ENCODE data around the gene CP. TPM values are rescaled to one million over a fixed set of nuclear protein-coding genes. Genes with fewer than 3 reads are reported as not detected.

CP gene
- total RNA-seq, 1 donor from 2014 or later: 48.9 TPM

DNA sequence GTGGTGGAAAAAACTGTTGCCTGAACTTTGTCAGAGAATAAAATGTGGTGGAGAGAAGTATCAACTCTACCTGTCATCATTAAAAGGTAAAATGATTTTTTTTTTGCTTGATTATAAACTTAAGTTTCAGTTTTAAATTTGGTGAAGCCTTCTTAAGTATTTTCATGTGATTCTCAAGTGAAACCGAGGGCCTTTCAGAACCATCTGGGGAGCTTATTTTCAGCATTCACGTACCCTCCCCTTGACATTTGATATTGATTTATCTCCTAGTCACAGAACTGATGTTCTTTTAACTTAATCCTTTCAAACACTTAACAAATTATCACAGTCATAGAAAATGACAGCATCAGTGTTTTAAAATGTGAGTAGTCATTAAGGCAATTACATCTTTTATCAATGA, 53.7 kb downstream of the CP start:
- Histone ChIP-seq H3K36me3 (peaks cover 84% of the 10 kb centered on the region), H3K9me3 (no peaks in the 10 kb centered on the region), H3K4me1 (no peaks in the 10 kb centered on the region), H3K27ac (no peak overlapping the region), H3K4me3 (no peak overlapping the region), H3K27me3 (ENCODE audit: low read depth) (no peaks in the 10 kb centered on the region)
- no peak for TF ChIP-seq CTCF (IDR thresholded peaks at IDR 0.05)
- intact Hi-C loops (cut with DNase I): no loop called here
- DNase-seq: no peak
- no peak for ATAC-seq

DNA sequence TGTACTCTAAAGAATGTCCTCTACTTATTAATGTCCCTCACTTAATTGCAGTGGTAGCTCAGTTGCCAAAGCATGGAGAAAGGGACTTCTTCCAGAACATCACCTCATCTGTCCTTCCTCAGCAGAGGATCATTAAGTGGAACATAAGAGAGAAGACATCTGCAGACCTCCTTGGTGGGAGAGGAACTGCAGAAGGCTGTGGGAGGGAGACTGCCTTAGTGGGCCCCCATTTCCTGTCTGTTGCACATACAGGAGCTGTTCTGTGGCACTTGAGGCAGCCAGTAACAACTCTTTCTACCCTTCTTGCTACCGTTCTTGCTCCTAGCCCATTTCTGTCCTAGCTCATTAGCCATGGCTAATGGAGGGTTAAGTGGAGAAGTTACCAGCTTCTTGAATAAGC, 58.6 kb downstream of the CP start:
- Histone ChIP-seq H3K4me1 (no peaks in the 10 kb centered on the region), H3K4me3 (no peak overlapping the region), H3K9me3 (no peaks in the 10 kb centered on the region), H3K36me3 (peaks cover 87% of the 10 kb centered on the region), H3K27ac (no peak overlapping the region), H3K27me3 (ENCODE audit: low read depth) (no peaks in the 10 kb centered on the region)
- no peak for TF ChIP-seq CTCF (IDR thresholded peaks at IDR 0.05)
- intact Hi-C loops (cut with DNase I): no loop called here
- ATAC-seq (no peak), DNase-seq (no peak)

DNA sequence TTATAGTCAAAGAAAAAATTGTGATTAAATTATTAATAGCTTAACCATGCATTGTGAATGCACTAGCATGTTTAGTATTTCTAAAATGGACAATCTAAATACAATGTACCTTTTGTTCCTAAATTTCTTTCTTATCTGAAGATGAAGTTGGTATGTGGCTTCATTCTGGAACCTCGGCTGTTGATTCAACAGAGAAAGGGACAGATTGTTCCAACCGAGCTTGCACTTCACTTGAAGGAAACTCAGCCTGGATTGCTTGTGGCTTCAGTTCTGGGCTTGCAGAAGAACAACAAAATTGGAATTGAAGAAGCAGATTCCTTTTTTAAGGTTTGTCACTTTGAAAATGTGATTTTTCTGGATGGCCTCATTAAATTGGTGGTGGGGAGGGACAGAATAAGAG, 59.6 kb downstream of the CP start:
- Histone ChIP-seq H3K9me3 (no peaks in the 10 kb centered on the region), H3K4me3 (no peak overlapping the region), H3K27me3 (ENCODE audit: low read depth) (no peaks in the 10 kb centered on the region), H3K4me1 (no peaks in the 10 kb centered on the region), H3K36me3 (peaks cover 88% of the 10 kb centered on the region), H3K27ac (no peak overlapping the region)
- TF ChIP-seq CTCF (IDR thresholded peaks at IDR 0.05): no peak
- ATAC-seq (no peak), DNase-seq (no peak)
- intact Hi-C loops (cut with DNase I): no loop called here

DNA sequence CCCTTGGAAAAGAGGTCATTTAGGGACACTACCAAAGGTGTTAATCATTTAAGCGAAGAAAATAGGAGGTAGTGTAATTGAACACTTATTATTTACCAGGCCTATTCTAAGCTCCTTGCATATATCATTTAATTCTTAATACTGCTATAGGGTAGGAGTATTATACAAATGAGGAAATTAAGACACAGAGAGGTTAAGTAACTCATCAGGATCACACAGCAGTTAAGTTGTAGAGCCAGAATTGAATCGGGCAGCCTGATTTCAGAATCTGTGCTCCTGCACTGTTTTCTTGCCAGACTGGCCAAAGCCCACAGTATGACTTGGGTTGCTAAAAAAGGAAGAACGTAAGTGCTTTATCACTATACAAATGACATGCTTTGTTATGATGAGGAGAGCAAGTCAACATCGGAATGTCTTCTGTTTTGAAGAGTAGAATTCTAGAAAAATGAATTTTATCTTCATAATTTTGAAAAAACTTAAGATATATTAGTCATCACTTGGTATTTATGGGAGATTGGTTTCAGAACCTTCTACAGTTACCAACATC, 60.8 kb downstream of the CP start:
- H3K36me3 ChIP-seq: peaks cover 92% of the 10 kb centered on the region
- intact Hi-C loops (cut with DNase I): no loop called here

GRCh38 chr3:149153402-149153801, 68.2 kb downstream of the CP start:
- Histone ChIP-seq H3K27me3 (ENCODE audit: low read depth) (no peaks in the 10 kb centered on the region), H3K27ac (no peak overlapping the region), H3K9me3 (no peaks in the 10 kb centered on the region), H3K4me1 (peaks cover 15% of the 10 kb centered on the region), H3K36me3 (peaks cover 94% of the 10 kb centered on the region), H3K4me3 (no peak overlapping the region)
- ATAC-seq (no peak), DNase-seq (no peak)
- intact Hi-C loops (cut with DNase I): no loop called here
- no peak for TF ChIP-seq CTCF (IDR thresholded peaks at IDR 0.05)

More for the DNA sequence above, 60.8 kb downstream of the CP start:
- no peak overlapping the region for H3K4me3 ChIP-seq
- no peaks in the 10 kb centered on the region for H3K9me3 ChIP-seq
- DNase-seq (no peak), ATAC-seq (no peak)
- no peak for TF ChIP-seq CTCF (IDR thresholded peaks at IDR 0.05)
- H3K4me1 ChIP-seq: no peaks in the 10 kb centered on the region
- H3K27ac ChIP-seq: no peak overlapping the region
- no peaks in the 10 kb centered on the region for H3K27me3 ChIP-seq (ENCODE audit: low read depth)

- TF ChIP-seq CTCF (IDR thresholded peaks at IDR 0.05): no peak
- no peak overlapping the region for H3K4me3 ChIP-seq
- H3K27me3 ChIP-seq (ENCODE audit: low read depth): no peaks in the 10 kb centered on the region
- H3K27ac ChIP-seq: no peak overlapping the region
- ATAC-seq: peak in 1 of 2 donors; percentile 43
- H3K4me1 ChIP-seq: peaks cover 15% of the 10 kb centered on the region
- no peaks in the 10 kb centered on the region for H3K9me3 ChIP-seq
- intact Hi-C loops (cut with DNase I): no loop called here
- no peak for DNase-seq
- H3K36me3 ChIP-seq: peaks cover 94% of the 10 kb centered on the region
Observed at GRCh38 chr3:149152420-149152819, 69.2 kb downstream of the CP start.

All from lower lobe of right lung (tissue), 2 donors.